Measurements from ENCODE around the gene SARDH. TPM values are rescaled to one million over a fixed set of nuclear protein-coding genes. Genes with fewer than 3 reads are reported as not detected.

SARDH gene
- total and polyA plus RNA-seq, 2 of the 8 experiments (the other 6 are each of a cell fraction or from before 2014, with no cell fraction given) = 6.4 to 7.4 TPM

DNA sequence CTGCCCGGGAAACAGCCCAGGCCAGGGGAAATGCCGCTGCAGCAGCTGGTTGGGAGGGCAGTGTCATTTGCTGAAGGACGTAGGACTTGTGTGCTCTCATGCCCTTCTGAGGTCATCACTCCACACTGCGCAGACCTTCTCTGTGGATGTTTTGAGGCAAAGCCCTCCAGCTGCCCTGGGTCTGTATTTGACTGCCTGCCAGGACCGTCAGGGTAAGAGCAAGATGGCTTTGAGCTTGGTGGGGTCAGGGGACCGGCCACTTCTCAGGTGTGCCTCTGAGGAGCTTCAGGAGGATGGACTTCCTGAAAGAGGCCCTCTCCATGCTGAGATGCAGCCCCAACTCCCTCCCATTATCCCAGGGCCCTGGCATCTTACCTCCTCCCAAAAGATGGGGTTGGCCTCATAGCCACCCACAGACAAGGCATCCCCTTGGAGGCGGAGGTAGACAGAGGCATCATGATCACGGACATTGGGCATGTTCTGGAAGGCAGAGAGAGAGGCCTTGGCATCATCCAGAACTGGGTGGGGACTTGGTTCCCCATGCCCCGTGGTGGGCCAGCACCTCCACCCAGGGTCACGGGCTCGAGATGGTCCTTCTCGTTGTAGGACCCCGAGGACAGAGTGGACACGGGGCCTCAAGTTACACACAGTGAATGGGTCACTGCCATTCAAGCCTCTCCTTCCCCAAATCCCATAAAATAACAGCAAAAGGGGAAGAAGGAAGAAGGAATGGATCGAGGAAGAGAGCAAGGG is 19.4 kb downstream of the SARDH start (continued):
- TF ChIP-seq SRF (IDR thresholded peaks at IDR 0.05; ENCODE audit: low read depth, low read length) (no peak), TEAD4 (IDR thresholded peaks at IDR 0.05; ENCODE audit: low read depth, low read length) (no peak), JUN (IDR thresholded peaks at IDR 0.05; ENCODE audit: low read depth, low read length) (no peak), KDM5A (IDR thresholded peaks at IDR 0.05; ENCODE audit: low read length) (no peak)
